8988T (cell line): ENCODE data around the gene EHF.
"Not testable (repeated sequence)": the region's sequence is repeated elsewhere in the genome, so short reads cannot be mapped to it uniquely, and the experiment has no call there.

ENCODE experiments used
- DNase-seq: peaks from one replicate; pipeline ENCODE4 v3.0.0; 2011

Gene EHF

DNA sequence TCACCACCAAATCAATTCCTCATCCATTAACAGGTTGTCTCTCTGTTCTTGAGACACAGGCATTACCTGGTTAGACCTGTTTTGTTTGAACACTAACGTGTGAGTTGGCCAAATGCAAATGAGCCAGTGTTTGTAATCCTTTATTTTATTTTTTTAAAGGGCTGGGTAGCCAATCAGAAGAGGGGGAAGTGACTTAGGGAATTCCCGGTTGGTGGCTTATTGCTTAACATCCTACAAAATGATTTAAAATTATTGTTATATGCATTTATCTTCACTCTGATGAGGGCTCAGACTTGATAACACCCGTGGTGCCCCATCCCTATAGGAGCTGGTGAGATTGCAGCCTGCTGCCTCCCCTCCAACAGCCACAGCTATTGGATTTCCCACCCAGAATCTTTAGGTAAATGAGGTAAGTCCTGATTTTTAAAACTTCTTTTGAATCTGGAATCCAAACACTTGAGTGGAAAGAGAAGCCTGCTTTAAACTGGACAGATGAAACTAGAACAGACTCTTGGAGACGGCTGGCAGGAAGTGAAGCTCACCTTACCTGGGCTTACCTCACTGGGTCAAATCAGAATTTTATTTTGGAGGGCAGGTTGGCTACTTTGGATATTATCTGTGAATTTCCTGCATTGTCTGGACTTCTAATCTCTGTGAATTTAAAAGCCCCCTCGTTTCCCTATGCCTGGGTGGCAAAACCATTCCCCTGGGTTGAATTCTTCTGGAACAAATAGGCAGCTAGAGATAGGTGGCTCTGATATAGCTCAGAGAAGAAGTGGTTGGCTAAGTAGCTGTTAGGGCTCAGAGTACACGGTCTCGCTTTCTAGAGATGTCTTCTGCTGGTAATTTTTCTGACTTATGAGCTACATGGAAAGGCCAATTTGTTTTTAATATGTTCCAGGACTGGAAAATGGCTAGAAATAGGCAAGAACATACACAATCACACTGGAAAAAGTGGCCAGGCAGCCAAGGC, at the start of gene EHF:
EHF (plus strand) TSS at position 274 of the 973 bp plus-strand sequence. CDS start 21,538 bp downstream, outside the sequence.
- no peak for DNase-seq

DNA sequence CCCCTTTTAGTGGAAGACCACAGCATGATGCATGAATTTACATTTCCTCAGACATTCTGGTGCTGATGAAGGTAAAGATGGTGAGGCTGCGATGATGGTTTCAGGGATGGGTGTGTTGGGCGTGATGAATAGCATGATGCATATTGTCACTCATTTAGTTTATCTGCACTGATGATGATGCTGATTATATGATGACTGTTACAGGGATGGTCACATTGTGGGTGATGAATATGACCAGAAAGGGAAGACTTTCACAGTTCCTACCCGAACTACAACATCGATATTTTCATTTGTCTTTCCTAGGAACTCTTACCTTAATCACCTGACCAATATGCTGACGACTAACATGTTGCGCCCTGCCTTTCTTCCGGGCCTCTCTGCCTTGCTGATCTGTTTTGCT, 47.4 kb upstream of the EHF start:
- no peak for DNase-seq

DNA sequence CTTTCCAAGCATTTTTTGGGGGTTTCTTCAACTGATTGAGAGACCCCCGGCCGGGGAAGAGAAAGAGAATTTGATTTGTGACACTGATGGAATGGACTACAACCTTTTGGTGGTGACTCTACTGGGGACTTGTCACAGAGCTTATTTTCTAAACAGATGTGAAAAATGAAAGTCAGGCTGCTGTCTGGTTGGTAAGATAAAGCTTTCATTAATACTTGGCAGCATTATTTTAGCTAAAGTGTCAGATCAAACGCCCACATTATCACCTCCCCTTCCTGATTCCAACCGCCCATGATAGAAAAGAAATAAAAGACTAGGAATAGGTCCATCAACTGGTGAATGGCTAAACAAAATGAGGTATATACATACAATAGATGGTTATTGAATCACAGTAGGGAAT, 45.6 kb upstream of the EHF start:
- no peak for DNase-seq

DNA sequence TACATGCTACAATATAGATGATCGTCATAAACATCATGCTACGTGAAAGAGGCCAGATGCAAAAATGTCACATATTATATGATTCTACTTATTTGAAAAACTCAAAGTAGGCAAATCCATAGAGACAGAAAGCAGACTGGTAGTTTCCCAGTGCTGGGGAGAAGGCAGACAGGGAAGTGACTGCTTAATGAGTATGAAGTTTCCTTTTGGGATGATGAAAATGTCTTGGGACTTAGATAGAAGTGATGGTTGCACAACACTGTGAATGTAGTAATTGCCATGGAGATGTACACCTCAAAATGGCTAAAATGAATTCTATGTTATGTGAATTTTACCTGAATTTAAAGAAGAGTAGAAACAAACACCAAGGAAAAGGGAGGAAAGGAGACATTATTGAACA, 45.2 kb upstream of the EHF start:
- DNase-seq: no peak

DNA sequence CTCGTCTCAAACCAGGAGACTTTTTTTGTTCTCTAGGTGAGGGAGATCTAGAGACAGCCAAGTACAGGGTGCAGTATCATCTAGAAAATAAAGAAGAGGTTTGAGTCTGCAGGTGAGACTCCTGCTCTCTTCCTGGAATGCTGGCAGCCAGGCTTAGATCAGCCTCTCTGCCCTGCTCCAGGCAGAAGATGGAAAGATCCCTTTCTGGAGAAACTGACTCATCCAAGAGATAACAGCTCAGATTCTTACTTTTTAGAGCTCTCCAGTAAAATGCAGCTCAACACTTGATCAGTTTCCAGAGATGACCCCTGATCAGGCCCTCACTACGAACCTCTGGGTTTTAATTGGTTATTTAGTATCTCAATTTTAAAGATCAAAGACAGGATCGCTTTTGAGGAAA, 44.6 kb upstream of the EHF start:
- no peak for DNase-seq

DNA sequence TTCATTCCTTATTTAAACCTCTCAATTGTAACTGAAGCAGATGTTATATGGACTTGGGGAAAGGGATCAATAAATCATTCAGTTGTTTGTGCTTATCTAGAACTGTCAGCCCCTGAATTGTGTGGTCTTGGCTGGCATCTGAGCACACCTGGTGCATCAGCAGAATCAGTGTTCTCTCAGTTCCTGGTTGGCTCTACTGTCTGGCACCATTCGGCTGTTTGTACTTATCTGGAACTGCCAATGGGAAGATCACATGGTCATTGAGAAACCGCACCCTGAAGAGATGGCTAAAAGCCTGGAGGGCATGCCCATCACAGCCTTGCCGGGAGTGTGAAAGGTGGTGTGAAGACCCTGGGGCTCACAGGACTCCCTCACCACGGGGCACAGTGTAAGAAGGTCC, 37.1 kb upstream of the EHF start:
- DNase-seq: no peak

DNA sequence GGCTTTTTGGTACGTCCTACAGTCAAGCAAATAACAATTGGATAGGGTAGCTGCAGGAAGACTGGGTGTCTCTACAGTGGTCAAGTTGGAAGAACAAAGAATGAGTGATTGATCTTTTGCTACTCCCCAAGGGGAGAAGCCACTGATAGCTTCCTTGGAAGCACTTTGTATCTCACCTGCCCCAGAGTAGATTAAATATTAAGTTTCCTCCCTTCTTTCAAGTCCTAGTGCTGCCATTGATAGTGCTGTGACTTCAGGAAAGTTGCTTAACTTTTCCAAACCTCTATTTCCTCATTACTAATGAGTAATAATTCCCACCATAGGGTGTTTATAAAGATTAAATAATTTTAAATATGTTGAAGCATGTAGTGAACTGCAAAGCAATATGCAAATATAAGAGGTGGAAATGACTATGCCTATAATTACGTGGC, 35.6 kb upstream of the EHF start:
- DNase-seq: no peak

DNA sequence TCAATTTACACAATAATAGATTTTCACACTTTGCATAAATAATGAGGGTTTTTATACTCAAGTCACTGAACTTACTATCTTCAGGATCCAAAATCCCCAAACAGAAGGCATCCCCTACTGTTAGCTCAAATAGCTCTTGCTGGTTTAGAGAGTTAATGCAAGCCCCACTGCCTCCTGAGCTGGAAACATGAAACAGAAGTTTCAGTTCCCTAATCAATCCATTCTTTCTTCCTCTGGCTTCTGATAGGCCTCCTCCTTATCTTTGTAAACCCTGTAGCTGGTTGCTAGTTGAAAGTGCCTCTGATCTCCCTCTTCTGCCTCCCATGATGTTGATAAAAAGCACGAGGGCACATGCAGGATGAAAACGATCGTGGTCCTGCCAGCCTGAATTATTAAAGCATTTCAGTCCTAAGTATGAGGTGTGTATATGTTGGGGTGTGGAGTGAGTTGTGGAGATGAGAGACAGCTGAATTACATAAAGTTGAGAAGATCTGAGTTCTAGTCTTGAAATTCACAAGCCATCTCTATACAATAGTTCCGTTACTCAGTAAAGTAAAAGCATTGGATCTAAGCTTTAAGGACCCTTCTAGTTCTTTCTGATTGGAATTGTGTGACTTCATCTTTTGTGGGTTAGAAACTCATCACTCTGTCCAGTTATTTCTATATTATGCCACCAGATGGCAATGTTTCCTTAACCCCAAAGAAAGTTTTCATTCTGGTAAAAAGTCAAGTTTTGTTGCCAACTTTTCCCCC, 35.0 kb upstream of the EHF start:
- DNase-seq: no peak

DNA sequence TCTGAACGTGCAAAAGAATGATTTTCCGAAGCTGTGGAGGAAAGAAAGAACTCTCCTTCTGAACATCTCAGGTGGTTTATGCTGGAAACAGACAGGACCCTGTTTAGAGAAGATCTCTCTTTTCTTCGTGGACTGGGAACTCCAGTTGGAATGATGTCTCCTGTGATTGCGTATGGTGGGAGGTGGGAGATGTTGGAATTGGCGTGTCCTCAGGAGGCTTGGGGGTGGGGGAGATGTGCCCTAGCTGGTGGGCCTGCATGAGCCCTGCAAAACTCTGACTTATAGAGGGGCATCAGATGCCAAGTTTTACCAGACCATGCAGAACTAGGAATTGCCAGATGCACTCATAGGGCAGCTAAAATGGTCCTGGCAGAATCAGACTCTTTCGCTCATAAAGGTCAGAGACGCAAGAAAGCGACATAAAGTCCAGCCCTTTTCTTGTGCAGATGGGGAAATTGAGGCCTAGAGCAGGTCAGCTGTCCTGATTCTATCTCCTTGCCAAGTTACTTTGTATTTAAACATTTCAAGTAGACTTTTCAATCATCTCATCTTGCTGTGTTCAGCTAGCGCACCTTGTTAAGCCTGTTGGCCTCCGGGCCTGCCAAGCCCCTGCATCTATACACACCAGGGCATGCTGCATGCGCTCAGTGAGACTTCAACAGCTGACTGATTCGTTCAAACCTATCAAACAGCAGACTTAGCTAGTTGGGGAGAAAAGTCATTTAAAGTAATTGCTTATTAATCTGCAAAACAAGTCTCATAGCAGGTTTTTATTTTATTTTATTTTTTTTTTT, 34.2 kb upstream of the EHF start:
- DNase-seq: no peak

DNA sequence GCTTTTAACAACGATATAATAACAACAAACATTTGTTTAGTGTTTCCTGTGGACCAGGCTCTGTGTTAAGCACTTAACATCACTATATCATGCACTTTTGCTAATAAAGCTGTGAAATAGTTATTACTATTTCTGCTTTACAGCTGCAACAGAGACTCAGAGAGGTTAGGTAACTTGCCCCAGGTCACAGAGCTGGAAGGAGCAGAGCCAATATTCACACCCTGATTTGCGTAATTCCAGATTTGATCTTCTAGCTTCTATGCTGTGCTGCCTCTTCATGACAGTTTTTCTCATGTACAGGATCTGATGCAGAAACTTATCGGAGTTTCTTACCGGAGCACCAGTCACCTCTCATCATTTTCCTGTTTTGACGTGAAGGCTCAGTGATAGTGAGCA, 33.6 kb upstream of the EHF start:
- no peak for DNase-seq

DNA sequence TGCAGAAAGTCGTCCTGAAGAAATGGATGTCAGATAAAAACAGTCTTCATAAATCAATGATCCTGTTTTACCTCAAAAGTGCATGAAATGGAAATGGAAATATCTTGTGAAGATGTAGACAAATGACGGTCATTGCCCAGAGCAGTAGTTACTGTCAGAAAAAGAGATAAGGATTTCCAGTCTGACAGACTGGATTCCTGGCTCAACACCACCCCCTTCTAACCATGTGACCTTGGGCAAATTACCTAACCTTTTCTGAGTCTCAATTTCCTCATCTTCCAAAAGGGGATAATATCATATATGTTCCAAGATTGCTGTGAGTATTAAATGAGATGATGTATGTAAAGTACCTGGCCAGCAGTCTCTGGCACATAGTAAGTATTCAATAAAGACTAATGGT, 32.9 kb upstream of the EHF start:
- no peak for DNase-seq

DNA sequence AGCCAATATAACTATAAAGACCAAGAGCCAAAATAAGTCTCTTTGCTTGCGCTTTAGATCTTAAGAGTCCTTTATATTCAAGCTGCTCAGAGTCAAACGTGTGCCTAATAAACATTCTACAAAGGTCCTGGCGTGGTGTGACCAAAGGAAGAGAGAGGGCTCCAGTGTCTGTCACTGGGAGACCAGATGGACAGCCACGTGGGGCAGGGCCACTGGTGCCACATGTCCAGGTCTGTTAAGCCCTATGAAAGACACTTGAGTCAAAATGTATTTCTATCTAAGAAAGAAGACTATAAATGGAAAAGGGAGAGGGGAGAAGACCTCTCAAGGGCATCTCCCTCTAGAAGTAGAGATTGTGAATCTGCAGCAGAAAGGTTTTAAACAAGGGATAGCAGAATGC, 32.2 kb upstream of the EHF start:
- DNase-seq: no peak

DNA sequence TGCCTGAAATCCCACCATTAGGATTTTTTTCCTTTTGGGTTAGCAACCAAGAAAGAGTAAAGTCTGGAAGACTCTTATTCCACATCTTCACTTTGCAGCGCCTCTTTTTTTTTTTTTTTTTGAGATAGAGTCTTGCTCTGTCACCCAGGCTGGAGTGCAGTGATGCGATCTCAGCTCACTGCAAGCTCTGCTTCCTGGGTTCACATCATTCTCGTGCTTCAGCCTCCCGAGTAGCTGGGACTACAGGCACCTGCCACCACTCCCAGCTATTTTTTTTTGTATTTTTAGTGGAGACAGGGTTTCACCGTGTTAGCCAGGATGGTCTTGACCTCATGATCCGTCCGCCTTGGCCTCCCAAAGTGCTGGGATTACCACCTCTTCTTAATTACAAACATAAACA, 31.7 kb upstream of the EHF start:
- DNase-seq: not testable (repeated sequence)

DNA sequence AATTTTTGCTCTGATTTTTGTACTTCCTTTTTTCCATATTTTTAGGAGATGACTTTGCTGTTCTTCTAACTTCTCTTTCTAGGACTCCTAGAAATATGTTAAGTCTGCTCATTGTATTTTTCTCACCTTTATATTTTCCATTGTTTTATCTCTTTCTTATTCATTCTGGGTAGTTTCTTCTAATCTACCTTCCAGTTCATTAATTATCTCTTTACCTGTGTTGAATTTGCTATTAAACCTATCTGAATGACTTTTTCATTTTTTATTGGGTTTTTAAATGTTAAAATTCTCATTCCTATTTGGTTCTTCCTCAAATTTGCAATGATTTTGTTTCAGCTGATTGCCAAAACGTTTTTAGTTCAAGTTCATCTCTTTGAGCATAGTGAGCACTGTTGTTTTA, 27.8 kb upstream of the EHF start:
- DNase-seq: no peak

DNA sequence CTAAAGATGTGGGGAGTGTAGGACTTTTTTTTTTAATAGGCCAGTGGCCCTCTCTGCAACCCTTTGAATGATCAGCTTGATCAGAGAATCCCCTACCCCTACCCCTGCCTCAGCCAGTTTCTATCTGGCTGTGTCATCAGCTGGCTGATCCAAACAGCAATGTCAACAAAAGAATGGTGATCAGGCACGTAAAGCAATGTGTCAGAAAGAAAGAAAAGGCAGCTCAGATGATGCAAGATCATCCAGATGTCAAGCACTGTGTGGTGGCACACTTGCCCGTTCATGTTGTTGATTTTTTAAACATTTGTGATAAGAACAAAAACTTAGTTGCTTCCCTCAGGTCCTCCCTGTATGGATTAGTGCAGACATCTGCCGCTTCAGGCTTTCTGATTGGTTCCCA, 26.3 kb upstream of the EHF start:
- DNase-seq: no peak

DNA sequence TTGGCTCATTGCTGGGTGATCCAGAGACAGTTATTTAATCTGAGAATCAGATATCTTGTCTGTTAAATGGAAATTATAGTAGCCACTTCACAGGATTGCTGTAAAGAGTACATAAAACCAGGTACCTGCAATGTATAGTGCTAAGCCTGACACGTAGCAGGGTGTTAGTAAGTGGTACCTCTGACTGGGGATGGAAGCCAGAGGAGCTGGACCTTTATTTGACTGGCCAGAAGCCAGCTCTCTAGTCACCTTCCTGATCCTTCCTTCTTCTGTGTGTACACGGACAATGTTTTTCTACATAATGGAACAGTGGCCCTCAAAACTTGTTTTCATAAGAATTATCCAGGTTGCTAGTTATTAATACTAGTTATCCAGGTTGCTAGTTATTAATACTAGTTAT, 25.5 kb upstream of the EHF start:
- no peak for DNase-seq

DNA sequence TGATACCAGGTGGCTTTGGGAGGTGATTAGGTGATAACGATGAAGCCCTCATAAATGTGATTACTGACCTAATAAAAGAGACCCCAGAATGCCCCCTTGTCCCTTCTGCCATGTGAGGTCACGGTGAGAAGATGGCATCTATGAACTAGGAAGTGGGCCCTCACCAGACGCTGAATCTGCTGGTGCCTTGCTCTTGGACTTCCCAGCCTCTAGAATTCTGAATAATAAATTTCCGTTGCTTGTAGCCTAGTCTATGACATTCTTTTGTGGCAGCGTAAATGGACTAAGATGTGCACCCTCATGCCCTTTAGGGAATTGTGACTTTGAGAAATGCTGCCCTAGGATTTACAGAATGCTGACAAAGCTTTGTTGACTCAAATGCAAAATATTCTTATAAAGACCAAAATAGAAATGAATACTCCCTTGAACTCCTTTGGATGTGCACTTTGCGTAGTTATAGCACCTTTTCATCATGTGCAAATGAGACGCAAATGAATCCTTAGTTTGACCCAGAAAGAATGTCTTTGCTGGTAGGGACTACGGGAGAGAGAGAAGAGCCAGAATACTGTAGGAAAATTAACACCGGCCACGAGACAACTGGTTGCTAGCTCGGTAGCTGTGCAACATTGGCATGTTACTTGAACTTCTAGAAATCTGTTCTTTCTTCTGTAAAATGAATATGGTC, 24.8 kb upstream of the EHF start:
- no peak for DNase-seq

DNA sequence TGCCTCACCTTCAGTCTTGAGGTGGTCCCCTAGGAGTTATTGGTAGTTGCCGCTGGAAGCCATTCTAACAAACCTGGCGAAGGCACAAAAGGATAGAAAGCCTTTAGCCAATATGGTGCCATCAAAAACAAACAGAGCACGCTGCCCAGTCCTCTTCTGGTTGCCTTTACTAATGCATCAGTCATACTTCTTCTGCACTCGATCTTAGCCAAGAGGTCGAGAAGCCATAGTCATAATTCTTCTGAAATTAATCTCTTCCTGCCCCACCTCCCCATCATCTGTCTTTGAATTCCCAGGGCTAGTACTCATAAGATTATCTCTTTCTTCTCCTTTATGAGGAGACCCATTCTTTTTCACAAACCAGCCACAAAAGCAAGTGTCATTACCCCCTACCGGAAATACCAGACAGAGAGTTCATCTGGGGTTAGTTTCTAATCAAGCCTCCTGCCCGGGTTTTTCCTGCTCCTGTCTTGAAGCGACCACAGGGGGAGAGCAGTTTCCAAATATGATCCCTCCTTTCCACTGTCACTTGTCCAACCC, 21.4 kb upstream of the EHF start:
- peak; percentile 40 for DNase-seq

DNA sequence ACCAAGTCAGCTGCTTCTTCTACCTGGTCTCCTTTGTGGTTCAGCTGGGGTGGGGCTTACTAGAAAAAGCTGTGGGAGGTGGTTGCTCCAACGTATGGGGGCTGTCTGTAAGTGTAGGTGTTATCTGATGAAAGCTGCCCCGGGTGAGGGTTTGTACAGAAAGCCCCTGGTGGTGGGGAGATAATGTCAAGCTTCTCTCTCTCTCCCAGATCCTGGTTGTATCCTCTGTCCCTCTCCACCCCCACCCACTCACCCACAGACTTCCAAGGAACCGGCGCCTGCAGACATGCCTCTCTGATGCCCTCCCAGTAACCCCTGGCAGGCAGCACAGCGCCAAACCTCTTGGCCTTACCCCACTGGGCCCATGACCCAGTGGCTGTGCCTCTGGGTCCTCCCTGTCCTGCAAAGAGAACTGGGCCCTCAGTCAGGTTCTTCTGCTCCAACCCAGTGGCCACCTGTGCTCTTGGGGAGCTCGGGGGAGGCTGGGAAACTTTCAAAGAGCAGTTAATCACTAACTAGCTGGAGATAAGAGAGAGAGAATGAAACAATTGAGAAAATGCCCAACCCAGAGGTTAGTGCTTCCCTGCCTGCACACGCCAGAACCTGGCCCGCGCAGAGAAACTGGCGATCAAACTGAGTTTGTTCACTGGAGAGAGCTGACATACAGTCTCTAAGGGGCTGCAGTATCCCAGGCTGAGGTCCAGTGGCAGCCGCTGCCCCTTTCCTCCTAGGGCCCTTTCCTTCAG, 20.4 kb upstream of the EHF start:
- DNase-seq: no peak

DNA sequence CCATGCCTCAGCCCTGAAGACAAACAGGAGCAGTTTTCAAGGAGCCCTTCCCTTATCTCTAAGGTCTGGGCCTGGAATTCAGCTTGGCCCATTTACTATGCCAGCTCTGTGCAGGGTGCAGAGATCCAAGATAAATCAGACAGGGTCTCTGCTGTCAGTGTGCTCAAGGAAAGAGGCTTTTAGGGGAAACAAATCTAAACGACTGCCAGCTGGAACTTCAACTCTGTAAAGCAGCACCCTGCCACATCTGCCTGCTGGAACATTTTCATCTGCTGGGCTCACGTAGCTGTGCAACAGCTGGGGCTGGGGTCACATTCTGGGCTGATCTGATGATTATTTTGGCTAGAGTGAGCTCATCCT, 19.8 kb upstream of the EHF start:
- DNase-seq: no peak

DNA sequence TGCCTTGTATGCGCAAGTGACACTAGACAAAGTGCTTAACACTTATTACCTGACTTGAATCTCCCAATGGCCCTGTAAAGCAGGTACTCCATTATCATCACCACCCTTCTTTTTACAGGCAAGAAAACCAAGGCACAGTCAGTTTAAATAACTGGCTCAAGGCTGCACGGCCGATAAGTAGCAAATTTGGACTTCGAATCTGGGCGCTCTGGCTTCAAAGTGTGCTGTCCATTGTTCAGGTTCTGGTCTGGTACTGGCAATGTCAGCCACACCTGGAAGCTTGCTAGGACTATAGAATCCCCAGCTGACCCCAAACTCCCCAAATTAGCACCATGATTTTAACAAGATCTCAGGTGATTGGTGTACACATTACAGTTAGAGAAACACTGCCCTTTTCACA, 19.3 kb upstream of the EHF start:
- no peak for DNase-seq

DNA sequence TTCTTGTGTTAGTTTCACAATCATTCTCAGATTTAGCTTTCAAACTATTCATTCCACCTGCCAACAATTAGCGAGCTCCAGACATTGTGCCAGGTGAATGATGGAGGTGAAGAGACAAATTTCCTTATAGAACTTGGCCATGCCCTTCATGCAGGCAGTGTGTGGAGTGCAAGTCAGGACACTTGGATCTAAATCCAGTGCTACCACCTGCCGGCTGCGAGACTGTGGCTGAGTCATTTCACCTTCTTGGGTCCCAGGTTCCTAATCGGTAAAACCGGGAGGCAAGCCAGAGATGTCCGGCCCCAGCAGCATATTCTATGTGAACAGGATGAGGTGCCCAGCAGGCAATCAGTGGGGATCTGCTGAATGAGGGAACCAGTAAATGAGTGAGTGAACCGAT, 18.6 kb upstream of the EHF start:
- no peak for DNase-seq
